ENCODE results near the gene DDR2. TPM values are rescaled to one million over a fixed set of nuclear protein-coding genes. Genes with fewer than 3 reads are reported as not detected.
"Not testable (repeated sequence)": the region's sequence is repeated elsewhere in the genome, so short reads cannot be mapped to it uniquely, and the experiment has no call there.

Gene DDR2
- total RNA-seq, 1 donor from 2014 or later: 1.3 TPM

DNA sequence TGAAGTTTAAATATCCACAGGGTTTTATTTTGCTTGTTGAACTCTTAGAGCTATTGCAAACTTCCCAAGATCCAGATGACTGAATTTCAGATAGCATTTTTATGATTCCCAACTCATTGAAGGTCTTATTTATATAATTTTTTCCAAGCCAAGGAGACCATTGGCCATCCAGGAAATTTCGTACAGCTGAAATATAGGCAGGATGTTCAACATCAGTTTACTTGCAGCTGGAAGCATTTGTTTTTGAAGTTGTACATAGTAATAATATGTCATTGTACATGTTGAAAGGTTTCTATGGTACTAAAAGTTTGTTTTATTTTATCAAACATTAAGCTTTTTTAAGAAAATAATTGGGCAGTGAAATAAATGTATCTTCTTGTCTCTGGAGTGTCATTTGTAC, 32.8 kb upstream of the DDR2 start:
- TF ChIP-seq, protein P1, sequence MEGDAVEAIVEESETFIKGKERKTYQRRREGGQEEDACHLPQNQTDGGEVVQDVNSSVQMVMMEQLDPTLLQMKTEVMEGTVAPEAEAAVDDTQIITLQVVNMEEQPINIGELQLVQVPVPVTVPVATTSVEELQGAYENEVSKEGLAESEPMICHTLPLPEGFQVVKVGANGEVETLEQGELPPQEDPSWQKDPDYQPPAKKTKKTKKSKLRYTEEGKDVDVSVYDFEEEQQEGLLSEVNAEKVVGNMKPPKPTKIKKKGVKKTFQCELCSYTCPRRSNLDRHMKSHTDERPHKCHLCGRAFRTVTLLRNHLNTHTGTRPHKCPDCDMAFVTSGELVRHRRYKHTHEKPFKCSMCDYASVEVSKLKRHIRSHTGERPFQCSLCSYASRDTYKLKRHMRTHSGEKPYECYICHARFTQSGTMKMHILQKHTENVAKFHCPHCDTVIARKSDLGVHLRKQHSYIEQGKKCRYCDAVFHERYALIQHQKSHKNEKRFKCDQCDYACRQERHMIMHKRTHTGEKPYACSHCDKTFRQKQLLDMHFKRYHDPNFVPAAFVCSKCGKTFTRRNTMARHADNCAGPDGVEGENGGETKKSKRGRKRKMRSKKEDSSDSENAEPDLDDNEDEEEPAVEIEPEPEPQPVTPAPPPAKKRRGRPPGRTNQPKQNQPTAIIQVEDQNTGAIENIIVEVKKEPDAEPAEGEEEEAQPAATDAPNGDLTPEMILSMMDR (conservative IDR thresholded peaks at IDR 0.05; ENCODE audit: low read depth, low read length): no peak
- DNase-seq (ENCODE audit: low read depth): no peak
- no peak overlapping the region for H3K4me3 ChIP-seq (ENCODE audit: low read depth, low read length)

DNA sequence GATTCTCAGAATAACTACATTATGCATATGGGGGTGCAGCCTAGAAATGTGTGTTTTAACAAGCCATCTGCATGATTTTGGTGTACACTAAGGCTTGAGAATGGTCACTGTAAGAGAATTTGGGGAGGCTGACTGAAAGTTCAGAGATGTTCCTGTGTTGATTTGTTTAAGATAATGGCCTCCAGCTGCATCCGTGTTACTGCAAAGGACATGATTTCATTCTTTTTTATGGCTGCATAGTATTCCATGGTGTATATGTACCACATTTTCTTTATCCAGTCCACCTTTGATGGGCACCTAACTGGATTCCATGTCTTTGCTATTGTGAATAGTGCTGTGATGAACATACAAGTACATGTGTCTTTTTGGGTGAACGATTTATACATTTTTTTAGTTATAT, 29.1 kb upstream of the DDR2 start:
- not testable (repeated sequence) for H3K4me3 ChIP-seq (ENCODE audit: low read depth, low read length); DNase-seq (ENCODE audit: low read depth)

DNA sequence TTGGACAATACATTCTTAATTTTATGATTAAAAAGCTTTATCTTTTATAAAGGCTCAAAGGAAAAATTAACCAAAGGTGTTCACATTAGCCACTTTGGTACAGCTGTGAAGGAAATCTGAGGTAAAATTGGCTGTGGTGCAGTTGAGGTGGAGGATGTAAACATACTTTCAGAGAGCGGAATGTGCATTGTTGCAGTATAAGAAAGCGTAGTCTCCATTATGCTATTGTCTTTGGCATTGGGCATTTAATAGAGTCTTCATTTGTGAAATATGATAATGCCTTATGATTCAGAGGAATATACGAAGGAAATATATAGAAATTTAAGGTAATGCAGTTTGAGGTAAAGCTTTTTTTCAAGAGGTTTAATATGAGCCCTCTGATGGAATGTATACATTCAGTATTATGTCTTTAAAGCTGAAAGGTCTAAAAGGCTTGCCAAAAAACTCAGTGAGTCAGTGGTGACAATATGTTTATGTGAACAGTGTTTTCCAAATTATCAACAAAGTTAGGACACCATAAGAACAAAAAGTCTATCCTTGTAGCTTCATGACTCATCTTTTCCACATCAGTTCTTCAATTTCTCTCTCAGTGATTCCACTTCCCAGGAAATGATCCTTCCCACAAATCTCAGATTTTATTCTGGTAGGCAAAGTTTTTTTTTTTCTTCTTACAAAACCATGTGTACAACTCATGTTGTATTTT, 26.9 kb upstream of the DDR2 start:
- TF ChIP-seq, protein P1 (conservative IDR thresholded peaks at IDR 0.05; ENCODE audit: low read depth, low read length): no peak
- peak; percentile 55 for DNase-seq (ENCODE audit: low read depth)
- H3K4me3 ChIP-seq (ENCODE audit: low read depth, low read length): no peak overlapping the region

DNA sequence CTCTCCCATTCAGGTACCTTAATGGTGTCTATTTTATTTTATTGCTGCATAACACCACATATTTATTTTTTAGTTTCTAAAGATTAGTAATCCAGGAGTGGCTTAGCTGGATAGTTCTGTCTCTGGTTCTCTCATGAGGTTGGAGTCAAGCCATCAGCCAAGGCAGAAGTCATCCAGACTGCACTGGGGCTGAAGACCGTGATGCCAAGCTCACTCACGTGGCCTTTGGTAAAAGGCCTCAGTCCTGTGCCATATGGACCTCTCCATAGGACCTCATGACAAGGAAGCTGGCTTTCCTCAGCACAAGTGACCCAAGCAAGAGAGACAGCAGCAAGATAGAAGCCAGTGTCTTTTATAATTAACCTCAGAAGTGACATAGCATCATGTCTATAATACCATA, 23.0 kb upstream of the DDR2 start:
- no peak for DNase-seq (ENCODE audit: low read depth)
- H3K4me3 ChIP-seq (ENCODE audit: low read depth, low read length): no peak overlapping the region
- TF ChIP-seq, protein P1 (conservative IDR thresholded peaks at IDR 0.05; ENCODE audit: low read depth, low read length): no peak

DNA sequence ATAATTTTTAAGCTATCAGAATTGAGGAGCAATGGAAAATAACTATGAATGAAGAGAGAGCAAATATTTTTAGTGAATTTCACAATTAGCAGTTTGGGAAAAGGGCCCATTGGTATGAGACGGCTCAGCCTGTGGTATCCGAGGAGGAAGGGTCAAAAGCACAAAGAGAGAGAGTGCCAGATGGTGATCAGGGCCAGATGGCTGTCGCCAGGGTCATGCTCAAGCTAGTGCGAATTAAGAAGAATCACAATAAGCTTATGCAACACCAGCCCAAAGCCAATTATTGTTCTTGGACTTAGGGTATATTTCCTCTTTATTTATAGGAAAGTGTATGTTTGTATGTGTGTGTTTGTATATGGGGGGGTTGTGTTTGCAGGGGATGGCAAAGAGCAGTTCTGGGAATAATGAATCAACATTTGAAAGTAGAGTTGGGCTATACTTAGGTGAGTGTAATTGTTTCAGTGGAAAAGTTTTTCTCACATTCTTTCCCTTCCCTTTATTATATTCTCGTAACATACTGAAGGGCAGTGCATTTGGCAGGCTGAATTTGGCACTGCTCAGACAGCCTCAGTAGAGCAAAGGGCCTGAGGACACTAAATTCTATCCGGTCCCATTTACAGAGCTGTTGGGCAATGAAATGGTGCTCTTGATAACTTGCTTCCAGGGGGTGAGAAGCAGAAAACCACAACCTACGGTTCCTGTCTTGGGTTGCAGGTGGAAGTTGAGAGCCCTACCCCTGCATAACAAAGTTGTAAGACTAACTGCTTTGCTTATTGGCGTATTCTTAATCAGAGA, 19.5 kb upstream of the DDR2 start:
- no peak for DNase-seq (ENCODE audit: low read depth)
- H3K4me3 ChIP-seq (ENCODE audit: low read depth, low read length): no peak overlapping the region
- TF ChIP-seq, protein P1 (conservative IDR thresholded peaks at IDR 0.05; ENCODE audit: low read depth, low read length): no peak

DNA sequence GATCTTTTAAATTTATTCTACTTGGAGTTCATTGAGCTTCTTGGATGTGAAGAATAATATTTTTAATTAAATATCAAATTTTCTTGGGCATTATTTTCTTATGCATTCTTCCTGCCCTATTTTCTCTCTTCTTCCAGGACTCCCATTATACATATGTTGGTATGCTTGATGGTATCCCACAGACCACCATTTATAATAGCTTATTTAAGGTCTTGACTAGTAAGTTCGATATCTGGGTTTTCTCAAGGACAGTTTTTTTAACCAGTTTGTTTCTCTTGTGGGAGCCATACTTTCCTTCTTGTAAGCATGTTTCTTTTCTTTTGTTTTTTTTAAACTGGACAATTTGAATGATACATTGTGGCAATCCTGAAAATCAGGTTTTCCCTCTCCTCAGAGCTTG, 15.4 kb upstream of the DDR2 start:
- TF ChIP-seq, protein P1 (conservative IDR thresholded peaks at IDR 0.05; ENCODE audit: low read depth, low read length): no peak
- H3K4me3 ChIP-seq (ENCODE audit: low read depth, low read length): no peak overlapping the region
- DNase-seq (ENCODE audit: low read depth): no peak

DNA sequence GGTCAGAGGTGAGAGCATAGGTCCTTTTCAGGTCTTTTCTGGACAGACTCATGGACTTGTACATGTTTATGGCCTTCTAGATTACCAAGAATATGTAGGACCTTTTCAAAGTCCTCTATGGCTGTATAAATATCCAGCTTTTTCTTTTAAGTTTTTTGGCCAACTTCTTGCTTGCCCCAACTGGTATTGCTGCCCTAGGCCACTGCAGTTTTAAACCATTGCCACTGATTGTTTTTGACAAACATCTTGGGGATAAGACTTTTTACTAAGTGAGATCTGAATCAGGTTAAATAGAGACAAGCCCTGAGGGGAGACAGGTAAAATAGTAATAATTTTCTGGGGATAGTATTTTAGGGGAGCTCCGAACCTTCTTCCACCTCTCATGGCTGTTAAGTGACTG, 14.8 kb upstream of the DDR2 start:
- no peak overlapping the region for H3K4me3 ChIP-seq (ENCODE audit: low read depth, low read length)
- TF ChIP-seq, protein P1 (conservative IDR thresholded peaks at IDR 0.05; ENCODE audit: low read depth, low read length): no peak
- DNase-seq (ENCODE audit: low read depth): no peak

Measured in epithelial cell of proximal tubule (primary cell).